WTC11 (cell line): ENCODE data around the gene SIGLEC12.

Source experiments
- CREB1 ChIP-seq: sonication (generic); formaldehyde crosslinking; IDR thresholded peaks from 2 replicates; pipeline ENCODE4 v1.8.0; 2023; ENCODE audit warnings: mild to moderate bottlenecking, missing genetic modification reagents
- CREM ChIP-seq: sonication (generic); formaldehyde crosslinking; IDR thresholded peaks from 2 replicates; pipeline ENCODE4 v1.8.1; 2022; ENCODE audit warnings: mild to moderate bottlenecking, missing genetic modification reagents, moderate library complexity
- FOXJ3 ChIP-seq: sonication (generic); formaldehyde crosslinking; IDR thresholded peaks from 2 replicates; pipeline ENCODE4 v1.9.0; 2021; ENCODE audit warnings: missing genetic modification reagents, mild to moderate bottlenecking, borderline replicate concordance
- MXD4 ChIP-seq: fragments of 250-450 bp; sonication (Bioruptor Pico); IDR thresholded peaks from 2 replicates; pipeline ENCODE4 v1.8.0; 2021; ENCODE audit warnings: mild to moderate bottlenecking, moderate library complexity, borderline replicate concordance
- SMAD4 ChIP-seq: sonication (generic); formaldehyde crosslinking; IDR thresholded peaks from 2 replicates; pipeline ENCODE4 v1.8.0; 2022; ENCODE audit warnings: mild to moderate bottlenecking, missing genetic modification reagents
- ZNF121 ChIP-seq: sonication (generic); formaldehyde crosslinking; IDR thresholded peaks from 2 replicates; pipeline ENCODE4 v1.8.0; 2023; ENCODE audit warnings: missing genetic modification reagents
- TF ChIP-seq, protein P1 (sequence below): fragments of 200-600 bp; IDR thresholded peaks from 2 replicates; pipeline ENCODE4 v1.8.0; 2022; ENCODE audit warnings: antibody characterized with exemption
- TF ChIP-seq, protein P2 (sequence below): sonication (generic); formaldehyde crosslinking; IDR thresholded peaks from 2 replicates; pipeline ENCODE4 v1.8.0; 2022; ENCODE audit warnings: mild to moderate bottlenecking, missing genetic modification reagents
- TF ChIP-seq, protein P3 (sequence below): sonication (generic); formaldehyde crosslinking; IDR thresholded peaks from 2 replicates; pipeline ENCODE4 v1.8.0; 2022; ENCODE audit warnings: missing genetic modification reagents
- TF ChIP-seq, protein P4 (sequence below): sonication (generic); formaldehyde crosslinking; IDR thresholded peaks from 2 replicates; pipeline ENCODE4 v1.8.1; 2023; ENCODE audit warnings: mild to moderate bottlenecking, missing genetic modification reagents, moderate library complexity
- TF ChIP-seq, protein P5 (sequence below): sonication (generic); formaldehyde crosslinking; conservative IDR thresholded peaks from 2 replicates; pipeline ENCODE4 v1.8.1; 2023; ENCODE audit warnings: mild to moderate bottlenecking, low read depth, missing genetic modification reagents, moderate library complexity
- TF ChIP-seq, protein P6 (sequence below): sonication (generic); formaldehyde crosslinking; IDR thresholded peaks from 2 replicates; pipeline ENCODE4 v1.8.1; 2022; ENCODE audit warnings: missing genetic modification reagents, borderline replicate concordance

DNA sequence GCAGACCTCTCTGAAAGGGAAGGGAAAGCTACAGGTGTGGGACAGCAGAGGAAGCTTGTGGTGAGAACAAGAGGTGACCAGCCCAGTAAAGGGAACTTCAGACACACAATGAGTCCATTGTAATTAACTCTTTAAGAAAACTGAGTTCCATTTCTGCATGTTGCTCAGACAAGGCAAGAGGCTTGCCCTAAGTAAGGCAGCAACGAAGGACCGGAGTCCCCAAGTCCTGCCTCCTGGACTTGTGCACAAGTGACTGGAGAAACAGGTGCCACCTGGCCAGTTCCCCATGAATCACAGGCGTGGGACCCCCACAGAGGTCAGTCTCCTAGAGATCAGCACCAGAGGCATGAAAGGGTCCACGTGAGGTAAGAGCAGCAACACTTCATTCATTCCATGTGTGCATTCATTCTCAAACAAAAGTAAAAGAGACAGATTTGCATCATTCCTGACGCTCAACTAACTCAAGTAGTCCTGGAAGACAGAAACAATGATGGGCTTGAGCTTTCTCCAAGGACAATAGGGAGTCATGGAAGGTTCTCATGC is 44.6 kb upstream of the SIGLEC12 start:
- TF ChIP-seq, protein P1, sequence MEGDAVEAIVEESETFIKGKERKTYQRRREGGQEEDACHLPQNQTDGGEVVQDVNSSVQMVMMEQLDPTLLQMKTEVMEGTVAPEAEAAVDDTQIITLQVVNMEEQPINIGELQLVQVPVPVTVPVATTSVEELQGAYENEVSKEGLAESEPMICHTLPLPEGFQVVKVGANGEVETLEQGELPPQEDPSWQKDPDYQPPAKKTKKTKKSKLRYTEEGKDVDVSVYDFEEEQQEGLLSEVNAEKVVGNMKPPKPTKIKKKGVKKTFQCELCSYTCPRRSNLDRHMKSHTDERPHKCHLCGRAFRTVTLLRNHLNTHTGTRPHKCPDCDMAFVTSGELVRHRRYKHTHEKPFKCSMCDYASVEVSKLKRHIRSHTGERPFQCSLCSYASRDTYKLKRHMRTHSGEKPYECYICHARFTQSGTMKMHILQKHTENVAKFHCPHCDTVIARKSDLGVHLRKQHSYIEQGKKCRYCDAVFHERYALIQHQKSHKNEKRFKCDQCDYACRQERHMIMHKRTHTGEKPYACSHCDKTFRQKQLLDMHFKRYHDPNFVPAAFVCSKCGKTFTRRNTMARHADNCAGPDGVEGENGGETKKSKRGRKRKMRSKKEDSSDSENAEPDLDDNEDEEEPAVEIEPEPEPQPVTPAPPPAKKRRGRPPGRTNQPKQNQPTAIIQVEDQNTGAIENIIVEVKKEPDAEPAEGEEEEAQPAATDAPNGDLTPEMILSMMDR: no peak
- no peak for TF ChIP-seq ZNF121 (CRISPR knock-in tag)
- TF ChIP-seq, protein P2, sequence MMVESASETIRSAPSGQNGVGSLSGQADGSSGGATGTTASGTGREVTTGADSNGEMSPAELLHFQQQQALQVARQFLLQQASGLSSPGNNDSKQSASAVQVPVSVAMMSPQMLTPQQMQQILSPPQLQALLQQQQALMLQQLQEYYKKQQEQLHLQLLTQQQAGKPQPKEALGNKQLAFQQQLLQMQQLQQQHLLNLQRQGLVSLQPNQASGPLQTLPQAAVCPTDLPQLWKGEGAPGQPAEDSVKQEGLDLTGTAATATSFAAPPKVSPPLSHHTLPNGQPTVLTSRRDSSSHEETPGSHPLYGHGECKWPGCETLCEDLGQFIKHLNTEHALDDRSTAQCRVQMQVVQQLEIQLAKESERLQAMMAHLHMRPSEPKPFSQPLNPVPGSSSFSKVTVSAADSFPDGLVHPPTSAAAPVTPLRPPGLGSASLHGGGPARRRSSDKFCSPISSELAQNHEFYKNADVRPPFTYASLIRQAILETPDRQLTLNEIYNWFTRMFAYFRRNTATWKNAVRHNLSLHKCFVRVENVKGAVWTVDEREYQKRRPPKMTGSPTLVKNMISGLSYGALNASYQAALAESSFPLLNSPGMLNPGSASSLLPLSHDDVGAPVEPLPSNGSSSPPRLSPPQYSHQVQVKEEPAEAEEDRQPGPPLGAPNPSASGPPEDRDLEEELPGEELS (CRISPR knock-in tag): no peak
- TF ChIP-seq, protein P3, sequence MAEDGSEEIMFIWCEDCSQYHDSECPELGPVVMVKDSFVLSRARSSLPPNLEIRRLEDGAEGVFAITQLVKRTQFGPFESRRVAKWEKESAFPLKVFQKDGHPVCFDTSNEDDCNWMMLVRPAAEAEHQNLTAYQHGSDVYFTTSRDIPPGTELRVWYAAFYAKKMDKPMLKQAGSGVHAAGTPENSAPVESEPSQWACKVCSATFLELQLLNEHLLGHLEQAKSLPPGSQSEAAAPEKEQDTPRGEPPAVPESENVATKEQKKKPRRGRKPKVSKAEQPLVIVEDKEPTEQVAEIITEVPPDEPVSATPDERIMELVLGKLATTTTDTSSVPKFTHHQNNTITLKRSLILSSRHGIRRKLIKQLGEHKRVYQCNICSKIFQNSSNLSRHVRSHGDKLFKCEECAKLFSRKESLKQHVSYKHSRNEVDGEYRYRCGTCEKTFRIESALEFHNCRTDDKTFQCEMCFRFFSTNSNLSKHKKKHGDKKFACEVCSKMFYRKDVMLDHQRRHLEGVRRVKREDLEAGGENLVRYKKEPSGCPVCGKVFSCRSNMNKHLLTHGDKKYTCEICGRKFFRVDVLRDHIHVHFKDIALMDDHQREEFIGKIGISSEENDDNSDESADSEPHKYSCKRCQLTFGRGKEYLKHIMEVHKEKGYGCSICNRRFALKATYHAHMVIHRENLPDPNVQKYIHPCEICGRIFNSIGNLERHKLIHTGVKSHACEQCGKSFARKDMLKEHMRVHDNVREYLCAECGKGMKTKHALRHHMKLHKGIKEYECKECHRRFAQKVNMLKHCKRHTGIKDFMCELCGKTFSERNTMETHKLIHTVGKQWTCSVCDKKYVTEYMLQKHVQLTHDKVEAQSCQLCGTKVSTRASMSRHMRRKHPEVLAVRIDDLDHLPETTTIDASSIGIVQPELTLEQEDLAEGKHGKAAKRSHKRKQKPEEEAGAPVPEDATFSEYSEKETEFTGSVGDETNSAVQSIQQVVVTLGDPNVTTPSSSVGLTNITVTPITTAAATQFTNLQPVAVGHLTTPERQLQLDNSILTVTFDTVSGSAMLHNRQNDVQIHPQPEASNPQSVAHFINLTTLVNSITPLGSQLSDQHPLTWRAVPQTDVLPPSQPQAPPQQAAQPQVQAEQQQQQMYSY (CRISPR knock-in tag): no peak
- TF ChIP-seq CREM (CRISPR knock-in tag): no peak
- TF ChIP-seq FOXJ3 (CRISPR knock-in tag): no peak
- TF ChIP-seq, protein P4, sequence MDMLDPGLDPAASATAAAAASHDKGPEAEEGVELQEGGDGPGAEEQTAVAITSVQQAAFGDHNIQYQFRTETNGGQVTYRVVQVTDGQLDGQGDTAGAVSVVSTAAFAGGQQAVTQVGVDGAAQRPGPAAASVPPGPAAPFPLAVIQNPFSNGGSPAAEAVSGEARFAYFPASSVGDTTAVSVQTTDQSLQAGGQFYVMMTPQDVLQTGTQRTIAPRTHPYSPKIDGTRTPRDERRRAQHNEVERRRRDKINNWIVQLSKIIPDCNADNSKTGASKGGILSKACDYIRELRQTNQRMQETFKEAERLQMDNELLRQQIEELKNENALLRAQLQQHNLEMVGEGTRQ (CRISPR knock-in tag): no peak
- TF ChIP-seq, protein P5, sequence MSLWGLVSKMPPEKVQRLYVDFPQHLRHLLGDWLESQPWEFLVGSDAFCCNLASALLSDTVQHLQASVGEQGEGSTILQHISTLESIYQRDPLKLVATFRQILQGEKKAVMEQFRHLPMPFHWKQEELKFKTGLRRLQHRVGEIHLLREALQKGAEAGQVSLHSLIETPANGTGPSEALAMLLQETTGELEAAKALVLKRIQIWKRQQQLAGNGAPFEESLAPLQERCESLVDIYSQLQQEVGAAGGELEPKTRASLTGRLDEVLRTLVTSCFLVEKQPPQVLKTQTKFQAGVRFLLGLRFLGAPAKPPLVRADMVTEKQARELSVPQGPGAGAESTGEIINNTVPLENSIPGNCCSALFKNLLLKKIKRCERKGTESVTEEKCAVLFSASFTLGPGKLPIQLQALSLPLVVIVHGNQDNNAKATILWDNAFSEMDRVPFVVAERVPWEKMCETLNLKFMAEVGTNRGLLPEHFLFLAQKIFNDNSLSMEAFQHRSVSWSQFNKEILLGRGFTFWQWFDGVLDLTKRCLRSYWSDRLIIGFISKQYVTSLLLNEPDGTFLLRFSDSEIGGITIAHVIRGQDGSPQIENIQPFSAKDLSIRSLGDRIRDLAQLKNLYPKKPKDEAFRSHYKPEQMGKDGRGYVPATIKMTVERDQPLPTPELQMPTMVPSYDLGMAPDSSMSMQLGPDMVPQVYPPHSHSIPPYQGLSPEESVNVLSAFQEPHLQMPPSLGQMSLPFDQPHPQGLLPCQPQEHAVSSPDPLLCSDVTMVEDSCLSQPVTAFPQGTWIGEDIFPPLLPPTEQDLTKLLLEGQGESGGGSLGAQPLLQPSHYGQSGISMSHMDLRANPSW (CRISPR knock-in tag): no peak
- no peak for TF ChIP-seq MXD4 (CRISPR knock-in tag)
- TF ChIP-seq SMAD4 (CRISPR knock-in tag): no peak
- no peak for TF ChIP-seq CREB1 (CRISPR knock-in tag)
- TF ChIP-seq, protein P6, sequence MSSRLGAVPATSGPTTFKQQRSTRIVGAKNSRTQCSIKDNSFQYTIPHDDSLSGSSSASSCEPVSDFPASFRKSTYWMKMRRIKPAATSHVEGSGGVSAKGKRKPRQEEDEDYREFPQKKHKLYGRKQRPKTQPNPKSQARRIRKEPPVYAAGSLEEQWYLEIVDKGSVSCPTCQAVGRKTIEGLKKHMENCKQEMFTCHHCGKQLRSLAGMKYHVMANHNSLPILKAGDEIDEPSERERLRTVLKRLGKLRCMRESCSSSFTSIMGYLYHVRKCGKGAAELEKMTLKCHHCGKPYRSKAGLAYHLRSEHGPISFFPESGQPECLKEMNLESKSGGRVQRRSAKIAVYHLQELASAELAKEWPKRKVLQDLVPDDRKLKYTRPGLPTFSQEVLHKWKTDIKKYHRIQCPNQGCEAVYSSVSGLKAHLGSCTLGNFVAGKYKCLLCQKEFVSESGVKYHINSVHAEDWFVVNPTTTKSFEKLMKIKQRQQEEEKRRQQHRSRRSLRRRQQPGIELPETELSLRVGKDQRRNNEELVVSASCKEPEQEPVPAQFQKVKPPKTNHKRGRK (CRISPR knock-in tag): no peak
